Epithelial cell of esophagus (primary cell): Measurements from ENCODE around the gene ATP5F1D.
A peak's percentile ranks its signal among the peaks of the same experiment; 100 is the strongest.

Experiments
- DNase-seq: peaks from one replicate; pipeline ENCODE4 v3.0.0; 2010; ENCODE audit warnings: low read depth
- H3K4me3 ChIP-seq: 2 replicates; pipeline ENCODE4 v1.5.1; 2011; ENCODE audit warnings: mild to moderate bottlenecking, low read length, control low read depth
- TF ChIP-seq, protein P1 (sequence below): IDR thresholded peaks from 2 replicates; pipeline ENCODE4 v1.5.1; 2011; ENCODE audit warnings: low read depth, mild to moderate bottlenecking, low read length, control low read depth, inconsistent platforms; ENCODE audit not compliant: insufficient read depth; ENCODE audit errors: missing control alignments

Gene ATP5F1D

DNA sequence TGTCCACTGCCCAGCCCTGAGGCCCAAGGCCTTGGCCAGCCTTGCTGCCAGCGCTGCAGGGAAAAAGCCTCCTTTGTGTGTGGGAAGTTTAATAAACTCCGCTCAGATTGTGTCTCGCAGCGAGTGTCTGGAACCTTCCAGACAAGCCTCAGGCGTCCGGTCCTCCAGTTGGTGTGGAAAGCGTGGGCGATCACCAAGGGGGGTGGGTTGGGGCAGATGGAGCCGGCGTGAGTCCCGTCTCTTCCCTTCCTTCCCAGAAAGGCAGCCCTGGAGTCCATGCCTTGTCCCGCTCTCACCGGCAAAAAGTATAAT is 31.4 kb upstream of the ATP5F1D start:
- DNase-seq: no peak
- H3K4me3 ChIP-seq: peak overlapping the region; percentile 7
- TF ChIP-seq, protein P1, sequence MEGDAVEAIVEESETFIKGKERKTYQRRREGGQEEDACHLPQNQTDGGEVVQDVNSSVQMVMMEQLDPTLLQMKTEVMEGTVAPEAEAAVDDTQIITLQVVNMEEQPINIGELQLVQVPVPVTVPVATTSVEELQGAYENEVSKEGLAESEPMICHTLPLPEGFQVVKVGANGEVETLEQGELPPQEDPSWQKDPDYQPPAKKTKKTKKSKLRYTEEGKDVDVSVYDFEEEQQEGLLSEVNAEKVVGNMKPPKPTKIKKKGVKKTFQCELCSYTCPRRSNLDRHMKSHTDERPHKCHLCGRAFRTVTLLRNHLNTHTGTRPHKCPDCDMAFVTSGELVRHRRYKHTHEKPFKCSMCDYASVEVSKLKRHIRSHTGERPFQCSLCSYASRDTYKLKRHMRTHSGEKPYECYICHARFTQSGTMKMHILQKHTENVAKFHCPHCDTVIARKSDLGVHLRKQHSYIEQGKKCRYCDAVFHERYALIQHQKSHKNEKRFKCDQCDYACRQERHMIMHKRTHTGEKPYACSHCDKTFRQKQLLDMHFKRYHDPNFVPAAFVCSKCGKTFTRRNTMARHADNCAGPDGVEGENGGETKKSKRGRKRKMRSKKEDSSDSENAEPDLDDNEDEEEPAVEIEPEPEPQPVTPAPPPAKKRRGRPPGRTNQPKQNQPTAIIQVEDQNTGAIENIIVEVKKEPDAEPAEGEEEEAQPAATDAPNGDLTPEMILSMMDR: no peak

DNA sequence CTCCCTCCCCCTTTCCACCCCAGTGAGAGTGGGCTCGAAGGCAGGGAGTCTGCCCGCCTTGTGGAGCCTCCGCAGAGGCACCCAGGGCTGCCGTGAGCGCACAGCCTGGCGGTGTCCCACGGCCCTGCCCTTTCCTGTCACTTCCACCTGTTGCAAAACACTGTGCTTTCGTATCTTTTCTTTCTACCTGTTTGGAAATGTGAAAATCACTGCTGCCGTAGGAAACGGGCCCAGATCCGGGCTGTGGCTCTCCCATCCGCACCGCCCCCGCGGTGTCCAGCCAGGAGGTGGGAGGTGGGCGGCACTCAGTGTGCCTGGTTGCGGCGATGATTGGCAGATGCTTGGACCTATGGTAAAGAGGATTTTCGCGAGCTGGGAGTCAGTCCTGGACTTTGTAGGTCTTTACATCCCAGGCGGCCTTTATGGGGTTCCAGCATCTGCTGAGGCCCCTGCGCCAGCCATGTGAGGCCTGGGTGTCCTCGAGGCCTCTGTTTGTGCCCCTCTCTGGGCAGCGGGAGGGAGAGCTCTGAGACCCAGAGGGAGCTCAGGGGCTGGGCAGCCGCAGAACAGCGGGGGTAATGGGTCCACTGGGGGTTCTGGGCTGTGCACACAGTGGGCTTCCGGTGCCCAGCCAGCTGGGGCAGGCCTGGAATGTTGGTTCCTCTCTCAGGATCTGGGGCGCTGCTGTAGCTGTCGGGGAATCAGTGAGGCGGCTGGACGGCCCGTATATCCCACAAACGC is 29.9 kb upstream of the ATP5F1D start:
- H3K4me3 ChIP-seq: no peak overlapping the region
- DNase-seq: peak; percentile 73
- TF ChIP-seq, protein P1: no peak

- DNase-seq: peak; percentile 98
- peak overlapping the region; percentile 12 for H3K4me3 ChIP-seq
- TF ChIP-seq, protein P1: no peak
These were observed 27.9 kb upstream of the ATP5F1D start for GRCh38 chr19:1213391-1214286.

DNA sequence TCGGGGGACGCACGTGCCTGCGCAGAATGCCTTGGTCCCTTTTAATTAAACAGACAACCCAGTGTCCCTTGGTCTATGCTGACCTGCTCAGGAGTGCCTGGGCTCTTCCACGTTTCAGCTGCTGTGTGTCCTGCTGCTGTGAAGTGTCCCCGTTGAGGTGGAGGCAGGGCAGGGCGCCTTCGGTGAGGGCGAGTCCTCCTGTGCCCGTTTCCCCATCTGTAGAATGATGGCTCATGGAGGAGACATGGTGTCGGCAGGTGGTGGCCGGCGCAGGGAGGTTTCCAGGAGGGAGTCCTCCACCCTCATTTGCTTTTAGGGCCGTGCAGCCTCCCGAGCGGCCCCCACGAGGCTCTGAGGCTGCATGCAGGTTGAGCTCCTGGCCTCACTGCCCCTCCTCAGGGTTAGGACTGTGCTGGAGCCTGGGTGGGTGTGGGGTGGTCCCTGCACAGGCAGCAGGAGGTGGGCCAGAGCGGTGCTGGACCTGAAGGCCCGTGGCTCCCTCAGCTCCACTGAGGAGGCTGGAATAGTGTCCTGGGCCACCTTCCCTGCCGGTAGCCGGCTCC is 27.2 kb upstream of the ATP5F1D start:
- H3K4me3 ChIP-seq: no peak overlapping the region
- no peak for DNase-seq
- TF ChIP-seq, protein P1: no peak

DNA sequence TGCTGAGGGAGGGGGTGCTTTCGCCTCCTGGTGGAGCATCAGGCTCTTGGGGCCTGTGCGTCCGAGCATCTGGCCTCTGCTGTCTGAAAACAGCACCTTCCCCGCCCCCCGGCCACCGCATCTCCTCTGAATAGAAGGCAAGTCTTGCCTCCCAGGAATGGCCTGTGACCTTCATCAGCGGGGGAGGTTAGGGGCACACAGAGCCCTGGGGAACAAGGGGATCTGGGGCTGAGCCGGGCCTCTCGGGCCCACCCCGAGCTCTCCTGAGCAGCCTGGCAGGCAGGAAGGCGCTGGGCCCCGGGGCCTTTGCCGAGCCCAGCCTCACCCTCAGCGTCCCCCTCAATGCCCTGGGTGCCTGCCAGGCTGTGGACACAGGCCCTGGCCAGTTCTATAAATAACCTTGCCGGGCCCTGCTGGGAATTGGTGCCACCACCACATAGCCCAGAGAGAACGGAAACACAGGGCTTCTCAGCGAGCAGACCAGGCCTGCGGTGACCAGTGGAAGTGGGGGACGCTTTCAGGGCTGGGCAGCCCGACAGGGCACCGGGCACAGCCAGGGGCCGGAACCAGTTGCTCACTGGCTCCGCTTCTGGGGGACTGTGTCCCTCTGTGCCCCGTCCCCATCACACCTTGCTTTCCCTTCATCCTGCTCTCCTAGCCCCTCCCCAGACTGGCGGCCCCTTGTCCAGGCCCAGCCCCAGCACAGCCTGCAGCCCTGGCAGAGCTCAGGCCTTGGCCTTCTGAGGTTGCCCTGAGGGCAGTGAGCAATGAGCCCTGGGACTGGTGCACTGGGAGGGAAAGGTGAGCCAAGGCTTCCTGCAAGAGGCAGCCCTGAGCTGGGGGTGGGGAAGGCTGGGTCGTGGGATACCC is 26.5 kb upstream of the ATP5F1D start:
- peak; percentile 60 for DNase-seq
- no peak overlapping the region for H3K4me3 ChIP-seq
- TF ChIP-seq, protein P1: no peak

DNA sequence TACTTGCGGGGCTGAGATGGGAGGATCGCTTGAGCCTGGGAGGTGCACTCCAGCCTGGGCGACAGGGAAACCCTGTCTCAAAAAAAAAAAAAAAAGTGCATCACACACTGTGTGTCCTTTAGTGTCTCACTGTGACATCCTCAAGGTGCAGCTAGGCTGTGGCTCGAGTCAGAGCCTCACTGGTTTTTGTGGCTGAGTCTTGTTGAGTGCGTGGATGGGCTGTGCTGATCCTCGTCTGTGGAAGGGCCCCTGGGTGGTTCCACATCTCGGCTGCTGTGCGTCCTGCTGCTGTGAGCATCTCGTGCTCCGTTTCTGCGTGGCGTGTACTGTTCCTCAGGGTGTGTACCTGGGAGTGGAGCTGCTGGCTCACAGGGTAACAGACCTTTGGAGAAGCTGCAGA is 24.8 kb upstream of the ATP5F1D start:
- DNase-seq: no peak
- TF ChIP-seq, protein P1: no peak
- H3K4me3 ChIP-seq: no peak overlapping the region
